Kidney capillary endothelial cell (primary cell): ENCODE data around the gene TNFAIP8L1.
A peak's percentile ranks its signal among the peaks of the same experiment; 100 is the strongest.

Experiments
- DNase-seq: peaks from one replicate; pipeline ENCODE4 v3.0.0-alpha.2; 2018; ENCODE audit warnings: low spot score

The TNFAIP8L1 gene

DNA sequence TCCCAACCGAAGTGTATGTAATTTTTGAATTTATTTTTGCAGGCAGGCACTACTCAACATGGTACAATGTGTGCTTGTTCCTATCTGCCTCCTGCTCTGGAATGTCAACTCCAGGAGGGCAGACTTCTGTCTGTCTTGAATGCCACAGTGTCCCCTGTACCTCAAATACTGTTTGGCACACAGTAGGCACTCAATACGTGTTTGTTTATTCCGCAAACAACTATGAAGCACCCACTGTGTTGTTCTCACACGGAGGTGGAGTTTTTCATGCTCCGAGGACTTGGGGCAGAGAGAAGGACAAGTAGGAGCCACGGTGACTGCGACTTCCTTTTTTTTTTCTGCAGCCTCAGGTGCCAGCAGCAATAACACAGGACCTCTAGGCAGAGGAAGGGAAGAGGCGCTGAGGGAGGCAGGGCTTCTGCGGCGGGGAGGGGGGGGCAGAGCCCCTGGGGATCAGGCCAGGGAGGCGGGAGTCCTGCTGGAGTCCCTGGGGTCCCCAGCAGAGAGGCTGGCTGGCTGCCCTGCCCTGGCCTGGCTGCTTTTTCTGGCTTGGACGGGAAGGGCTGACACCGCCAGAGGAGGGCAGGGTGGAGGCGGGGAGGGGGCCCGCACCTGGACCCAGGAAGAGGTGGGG is 29.3 kb upstream of the TNFAIP8L1 start:
- DNase-seq = no peak

- DNase-seq = no peak
Observed at GRCh38 chr19:4613254-4613751, 26.0 kb upstream of the TNFAIP8L1 start.

DNA sequence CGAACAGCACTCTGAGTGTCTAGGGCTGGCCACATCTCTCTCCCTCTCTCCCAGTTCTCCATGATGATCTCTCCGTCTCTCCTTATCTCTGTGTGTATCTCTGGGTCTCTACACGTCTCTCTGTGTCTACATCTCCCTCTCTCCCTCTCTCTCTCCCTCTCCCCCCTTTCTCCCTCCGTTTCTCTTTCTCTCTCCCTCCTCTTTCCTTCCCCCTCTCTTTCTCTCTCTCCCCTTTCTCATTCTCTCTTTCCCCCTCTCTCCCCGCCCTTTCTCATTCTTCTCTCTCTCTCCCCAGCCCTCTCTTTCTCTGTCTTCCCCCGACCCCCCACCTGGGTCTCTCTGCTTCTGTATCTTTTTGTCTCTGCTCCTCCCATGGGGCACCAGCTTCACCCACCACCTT is 21.3 kb upstream of the TNFAIP8L1 start:
- DNase-seq = no peak

GRCh38 chr19:4619668-4620294 is 19.5 kb upstream of the TNFAIP8L1 start:
- no peak for DNase-seq

GRCh38 chr19:4620675-4621074 is 18.6 kb upstream of the TNFAIP8L1 start:
- no peak for DNase-seq

- no peak for DNase-seq
Observed at GRCh38 chr19:4622695-4623421, 16.5 kb upstream of the TNFAIP8L1 start.

- no peak for DNase-seq
Observed at GRCh38 chr19:4624301-4624700, 15.0 kb upstream of the TNFAIP8L1 start.

DNA sequence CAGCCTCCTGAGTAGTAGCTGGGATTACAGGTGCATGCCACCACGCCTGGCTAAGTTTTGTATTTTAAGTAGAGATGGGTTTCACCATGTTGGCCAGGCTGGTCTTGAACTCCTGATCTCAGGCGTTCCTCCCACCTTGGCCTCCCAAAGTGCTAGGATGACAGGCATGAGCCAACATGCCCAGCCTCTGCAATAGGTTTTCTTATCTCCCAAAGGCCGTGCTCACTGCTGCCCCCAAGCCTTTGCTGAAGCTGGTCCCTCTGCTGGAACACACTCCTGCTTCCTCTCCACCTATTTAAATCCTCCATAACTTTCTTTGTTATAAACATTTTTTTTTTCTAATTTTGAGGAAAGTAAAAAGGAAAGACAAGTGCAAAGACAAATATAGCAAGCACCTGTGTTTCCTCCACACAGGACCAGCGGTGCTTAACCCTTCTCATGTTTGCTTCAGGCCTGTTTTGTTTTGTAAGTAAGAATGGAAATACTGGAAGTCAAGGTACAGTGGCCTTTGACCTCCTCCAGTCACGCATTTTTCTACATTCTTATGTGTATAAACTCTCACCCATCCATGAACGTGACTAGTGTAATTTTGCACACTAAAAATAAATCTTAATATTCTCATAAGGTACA is 14.5 kb upstream of the TNFAIP8L1 start:
- DNase-seq = no peak

- peak; percentile 77 for DNase-seq
Observed at GRCh38 chr19:4633140-4633967, 6.0 kb upstream of the TNFAIP8L1 start.

DNA sequence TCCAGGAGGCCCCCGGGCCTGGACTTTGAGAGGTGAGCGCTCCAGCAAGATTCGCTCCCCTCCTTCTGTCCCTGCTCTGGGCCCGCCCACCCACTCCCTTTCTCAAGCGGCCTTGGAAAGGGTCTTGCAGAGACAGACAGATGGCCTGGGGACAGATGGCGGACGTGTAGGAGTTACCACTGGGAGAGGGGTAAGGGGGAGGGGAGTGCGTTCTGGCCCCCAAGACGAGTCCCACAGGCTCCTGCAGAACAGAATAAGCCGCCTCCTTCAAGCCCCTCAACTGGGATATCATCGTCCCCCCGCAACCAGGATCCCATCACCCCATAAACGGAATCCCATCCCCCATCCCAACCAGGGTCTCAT is 3.6 kb upstream of the TNFAIP8L1 start:
- DNase-seq = no peak

DNA sequence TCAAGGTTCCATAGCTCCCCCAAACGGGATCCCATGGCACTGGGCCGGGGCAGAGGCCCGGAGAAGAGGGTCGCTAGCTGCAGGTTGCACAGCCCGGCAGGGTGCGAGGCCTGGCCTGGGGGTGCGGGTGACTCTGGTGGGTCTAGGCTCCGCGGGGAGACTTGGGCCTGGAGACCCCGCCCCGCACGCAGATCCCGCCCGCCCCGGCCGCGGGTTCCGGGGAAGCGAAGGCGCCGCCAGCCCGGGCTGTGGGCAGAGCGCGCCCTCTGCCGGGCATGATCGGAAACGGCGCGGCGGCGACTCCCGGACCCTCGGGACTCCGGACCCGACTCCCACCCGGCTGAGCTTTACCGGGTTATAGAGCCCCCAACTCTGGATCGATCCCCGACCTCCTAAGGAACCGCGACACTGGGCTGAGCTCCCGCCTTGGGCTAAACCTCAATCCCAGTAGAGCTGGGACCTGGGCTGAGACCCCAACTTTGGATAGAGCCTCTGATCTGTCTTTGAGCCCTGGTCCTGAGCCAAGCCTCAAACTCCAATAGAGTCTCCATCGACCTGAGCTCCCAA is 3.1 kb upstream of the TNFAIP8L1 start:
- peak; percentile 57 for DNase-seq

DNA sequence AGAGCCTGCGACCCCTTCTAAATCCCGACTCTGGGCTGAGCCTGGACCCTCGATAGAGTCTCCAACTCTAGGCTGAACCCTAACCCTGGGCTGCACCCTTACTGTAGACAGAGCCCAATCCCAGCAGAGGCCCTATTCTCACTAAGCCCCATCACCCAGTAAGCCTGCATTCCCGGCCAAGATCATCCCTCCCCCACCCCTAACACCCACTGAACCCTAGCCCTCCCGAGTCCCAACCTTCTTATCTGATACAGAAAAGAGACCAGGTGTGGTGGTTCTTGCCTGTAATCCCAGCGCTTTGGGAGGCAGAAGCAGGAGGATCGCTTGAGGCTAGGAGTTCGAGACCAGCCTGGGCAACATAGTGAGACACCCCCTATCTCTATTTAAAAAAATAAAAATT is 2.6 kb upstream of the TNFAIP8L1 start:
- DNase-seq = no peak

GRCh38 chr19:4638317-4638716 is 999 bp upstream of the TNFAIP8L1 start:
- peak; percentile 59 for DNase-seq

DNA sequence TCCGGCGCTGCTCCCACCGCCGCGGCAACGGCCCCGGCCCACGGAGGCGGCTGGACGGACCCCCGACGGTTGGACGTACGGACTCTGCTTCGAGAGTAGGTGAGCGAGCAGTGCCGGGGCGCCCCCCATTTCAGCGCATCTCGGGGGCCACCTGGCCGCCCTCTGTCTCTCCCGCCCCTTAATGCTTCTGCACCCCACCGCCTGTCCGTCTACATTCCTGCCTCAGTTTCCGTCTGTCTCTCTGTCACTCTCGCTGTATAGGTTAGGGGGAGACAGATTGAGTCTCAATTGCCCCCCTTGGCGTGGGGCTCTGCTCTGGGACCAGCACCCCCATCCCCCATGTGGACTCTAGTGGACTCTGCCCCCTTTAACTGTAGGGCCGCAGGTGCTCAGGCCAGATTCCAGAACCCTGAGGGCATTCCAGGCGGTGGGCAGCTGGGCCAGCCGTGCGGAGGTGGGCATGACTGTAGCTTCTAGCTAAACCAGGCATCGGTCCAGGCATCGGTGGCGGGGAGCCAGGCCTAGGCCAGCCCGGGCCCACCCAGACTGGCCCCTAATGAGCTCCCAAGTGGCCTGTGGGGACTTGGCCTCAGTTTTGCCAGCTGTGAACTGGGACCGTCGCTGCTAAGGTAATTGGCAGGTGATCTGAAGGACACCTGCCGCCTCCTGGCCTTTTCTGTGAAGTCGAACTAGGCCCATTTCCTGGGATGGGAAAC is 373 bp downstream of the TNFAIP8L1 start:
- no peak for DNase-seq

DNA sequence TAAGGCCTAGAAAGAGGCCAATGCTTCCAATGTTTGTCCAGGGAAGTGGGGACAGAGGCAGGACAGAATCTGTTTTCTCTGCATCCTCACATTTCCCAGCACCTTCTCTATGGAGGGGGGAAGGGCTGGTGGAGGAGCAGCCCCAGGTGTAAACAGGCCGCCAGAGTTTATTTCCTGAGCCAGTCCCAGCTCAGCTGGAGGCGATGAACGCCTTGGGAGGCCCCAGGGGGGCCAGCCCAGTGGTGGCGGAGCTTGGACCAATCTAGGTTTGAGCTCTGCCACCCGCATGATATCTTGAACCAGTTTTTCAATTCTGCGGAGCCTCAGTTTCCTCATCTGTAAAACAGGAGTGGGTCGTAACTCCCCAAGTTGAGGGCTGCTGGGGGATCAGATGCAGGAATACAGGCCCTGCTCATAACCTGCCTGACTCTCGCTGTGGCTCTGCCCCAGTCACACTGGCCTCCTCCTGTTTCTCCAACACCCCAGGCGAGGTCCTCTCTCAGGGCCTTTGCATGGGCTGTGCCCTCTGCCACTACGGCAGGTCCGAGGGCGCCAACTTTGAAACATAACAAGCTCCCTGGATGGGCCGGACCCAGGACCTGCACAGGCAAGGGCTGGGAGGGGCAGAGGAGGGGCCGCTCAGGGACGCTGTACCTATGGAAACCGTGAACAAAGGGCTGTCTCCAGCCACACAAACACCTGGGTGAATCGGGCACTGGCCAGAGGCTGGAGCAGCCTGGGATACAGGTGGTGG is 1.1 kb downstream of the TNFAIP8L1 start:
- no peak for DNase-seq

DNA sequence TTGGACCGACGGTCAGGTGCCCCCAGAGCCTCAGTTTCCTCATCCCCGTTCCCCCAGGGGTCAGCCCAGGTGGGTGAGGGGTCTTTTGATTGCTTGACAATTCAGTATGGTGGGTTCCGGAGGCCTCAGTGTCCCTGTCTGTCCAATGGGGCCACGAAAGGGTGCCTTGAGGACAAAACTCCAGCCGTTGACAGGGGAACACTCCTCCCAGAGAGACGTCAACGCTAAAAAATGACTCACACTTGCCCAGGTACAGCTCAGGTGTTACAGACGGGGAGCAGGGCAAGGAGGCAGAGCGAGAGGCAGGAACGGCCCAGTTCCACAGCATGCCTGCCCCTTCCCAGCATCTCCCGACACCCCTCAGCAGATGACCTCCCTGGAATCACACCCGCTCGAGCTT is 1.8 kb downstream of the TNFAIP8L1 start:
- no peak for DNase-seq

- DNase-seq = no peak
Observed at GRCh38 chr19:4642625-4643024, 3.3 kb downstream of the TNFAIP8L1 start.

DNA sequence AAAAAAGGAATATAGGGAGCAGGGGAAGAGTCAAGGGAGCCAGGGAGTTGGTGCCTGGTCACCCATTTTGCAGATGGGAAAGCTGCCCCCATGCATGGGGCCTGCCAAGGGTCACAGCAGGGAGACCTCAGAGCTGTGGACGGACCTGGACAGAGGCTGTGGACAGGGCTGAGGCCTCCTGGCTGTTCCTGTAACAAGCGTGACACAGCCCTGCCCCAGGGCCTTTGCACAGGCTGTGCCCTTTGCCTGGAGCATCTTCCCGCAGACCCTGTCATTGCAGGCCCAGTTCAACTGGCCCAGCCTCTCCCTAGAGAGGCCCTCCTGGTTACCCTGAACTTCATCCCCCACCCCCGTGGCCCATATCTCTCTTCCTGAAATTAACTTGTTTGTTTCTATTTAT is 6.4 kb downstream of the TNFAIP8L1 start:
- no peak for DNase-seq

DNA sequence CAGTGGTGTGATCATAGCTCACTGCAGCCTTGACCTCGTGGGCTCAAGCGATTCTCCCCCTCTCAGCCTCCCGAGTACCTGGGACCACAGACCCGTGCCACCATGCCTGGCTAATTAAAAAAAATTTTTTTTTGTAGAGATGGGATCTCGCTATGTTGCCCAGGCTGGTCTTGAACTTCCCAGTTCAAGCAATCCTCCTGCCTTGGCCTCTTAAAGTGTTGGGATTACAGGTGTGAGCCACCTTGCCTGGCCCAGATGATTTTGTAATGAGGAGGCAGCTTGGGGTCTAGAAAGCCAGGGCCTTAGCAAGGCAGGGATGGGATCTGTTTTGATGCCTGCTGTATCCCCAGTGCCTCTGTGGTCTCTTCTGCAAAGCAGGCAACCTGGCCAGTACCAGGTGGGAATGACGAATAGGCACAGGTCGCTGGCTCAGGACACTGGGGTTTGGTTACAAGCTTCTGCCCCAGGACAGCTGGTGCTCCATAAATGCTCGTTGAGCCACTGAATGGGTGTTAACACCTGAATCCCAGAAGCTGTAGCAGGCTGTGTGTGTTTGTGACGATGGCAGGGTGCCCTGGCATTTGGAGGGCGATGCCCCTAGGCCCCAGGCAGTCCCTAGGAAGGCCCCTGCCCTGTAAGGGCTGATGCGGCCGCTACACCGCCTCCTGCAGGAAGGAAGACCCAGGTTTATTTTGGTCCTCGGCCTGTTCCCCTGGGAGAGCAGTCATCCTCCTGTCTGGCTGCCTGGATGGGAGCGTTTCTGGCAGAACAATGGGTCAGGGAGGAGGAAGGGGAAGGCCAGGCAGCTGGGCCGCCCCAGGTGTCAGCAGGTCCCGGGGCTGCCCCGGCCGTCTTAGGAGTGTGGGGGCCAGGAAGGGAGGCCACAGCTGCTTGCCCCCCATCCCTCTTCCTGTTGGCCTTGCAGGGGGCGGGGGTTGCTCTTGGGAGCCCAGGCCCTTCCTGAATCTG is 8.6 kb downstream of the TNFAIP8L1 start:
- peak; percentile 95 for DNase-seq
